B cell (primary cell): Measurements from ENCODE around the gene FYCO1.

Source experiments
- EZH2 ChIP-seq: IDR thresholded peaks from 2 replicates; pipeline ENCODE4 v1.6.1; 2012; ENCODE audit warnings: borderline replicate concordance, low read depth, mild to moderate bottlenecking, moderate library complexity, low read length; ENCODE audit not compliant: insufficient read depth, poor library complexity, severe bottlenecking
- TF ChIP-seq, protein P1 (sequence below): fragments of 200-600 bp; IDR thresholded peaks from one replicate; pipeline ENCODE4 v1.8.0; 2022; ENCODE audit warnings: antibody characterized with exemption, mild to moderate bottlenecking

GRCh38 chr3:45967724-45968123 lies 27.9 kb downstream of the FYCO1 start:
- TF ChIP-seq, protein P1, sequence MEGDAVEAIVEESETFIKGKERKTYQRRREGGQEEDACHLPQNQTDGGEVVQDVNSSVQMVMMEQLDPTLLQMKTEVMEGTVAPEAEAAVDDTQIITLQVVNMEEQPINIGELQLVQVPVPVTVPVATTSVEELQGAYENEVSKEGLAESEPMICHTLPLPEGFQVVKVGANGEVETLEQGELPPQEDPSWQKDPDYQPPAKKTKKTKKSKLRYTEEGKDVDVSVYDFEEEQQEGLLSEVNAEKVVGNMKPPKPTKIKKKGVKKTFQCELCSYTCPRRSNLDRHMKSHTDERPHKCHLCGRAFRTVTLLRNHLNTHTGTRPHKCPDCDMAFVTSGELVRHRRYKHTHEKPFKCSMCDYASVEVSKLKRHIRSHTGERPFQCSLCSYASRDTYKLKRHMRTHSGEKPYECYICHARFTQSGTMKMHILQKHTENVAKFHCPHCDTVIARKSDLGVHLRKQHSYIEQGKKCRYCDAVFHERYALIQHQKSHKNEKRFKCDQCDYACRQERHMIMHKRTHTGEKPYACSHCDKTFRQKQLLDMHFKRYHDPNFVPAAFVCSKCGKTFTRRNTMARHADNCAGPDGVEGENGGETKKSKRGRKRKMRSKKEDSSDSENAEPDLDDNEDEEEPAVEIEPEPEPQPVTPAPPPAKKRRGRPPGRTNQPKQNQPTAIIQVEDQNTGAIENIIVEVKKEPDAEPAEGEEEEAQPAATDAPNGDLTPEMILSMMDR: no peak
- TF ChIP-seq EZH2: no peak
